ENCODE measurements around the gene CFAP65.
A peak's percentile ranks its signal among the peaks of the same experiment; 100 is the strongest.

CFAP65 gene

GRCh38 chr2:218981390-218981880 lies 59.9 kb downstream of the CFAP65 start:
- H3K4me3 ChIP-seq (ENCODE audit: control insufficient read depth, low read depth, low read length), result no peak overlapping the region
- no peak for TF ChIP-seq CTCF (conservative IDR thresholded peaks at IDR 0.05; ENCODE audit: control insufficient read depth, insufficient read depth, low read depth, low read length)
- DNase-seq (ENCODE audit: low read depth), result no peak

GRCh38 chr2:218980735-218981389 lies 60.5 kb downstream of the CFAP65 start:
- TF ChIP-seq CTCF (conservative IDR thresholded peaks at IDR 0.05; ENCODE audit: control insufficient read depth, insufficient read depth, low read depth, low read length), result no peak
- no peak overlapping the region for H3K4me3 ChIP-seq (ENCODE audit: control insufficient read depth, low read depth, low read length)

GRCh38 chr2:218979846-218980734 lies 61.2 kb downstream of the CFAP65 start:
- peak; percentile 67 for TF ChIP-seq CTCF (conservative IDR thresholded peaks at IDR 0.05; ENCODE audit: control insufficient read depth, insufficient read depth, low read depth, low read length)
- no peak overlapping the region for H3K4me3 ChIP-seq (ENCODE audit: control insufficient read depth, low read depth, low read length)

More at GRCh38 chr2:218980735-218981389, 60.5 kb downstream of the CFAP65 start:
- DNase-seq (ENCODE audit: low read depth), result no peak

GRCh38 chr2:218975060-218975777 lies 66.1 kb downstream of the CFAP65 start:
- no peak overlapping the region for H3K4me3 ChIP-seq (ENCODE audit: control insufficient read depth, low read depth, low read length)
- TF ChIP-seq CTCF (conservative IDR thresholded peaks at IDR 0.05; ENCODE audit: control insufficient read depth, insufficient read depth, low read depth, low read length), result no peak
- DNase-seq (ENCODE audit: low read depth), result no peak

More at GRCh38 chr2:218979846-218980734, 61.2 kb downstream of the CFAP65 start:
- peak; percentile 71 for DNase-seq (ENCODE audit: low read depth)

- no peak for TF ChIP-seq CTCF (conservative IDR thresholded peaks at IDR 0.05; ENCODE audit: control insufficient read depth, insufficient read depth, low read depth, low read length)
- DNase-seq (ENCODE audit: low read depth), result no peak
- H3K4me3 ChIP-seq (ENCODE audit: control insufficient read depth, low read depth, low read length), result no peak overlapping the region
These were observed 70.4 kb downstream of the CFAP65 start for GRCh38 chr2:218970894-218971293.

- DNase-seq (ENCODE audit: low read depth), result peak; percentile 94
These were observed 77.1 kb downstream of the CFAP65 start for GRCh38 chr2:218964041-218964771.

More at GRCh38 chr2:218964041-218964771, 77.1 kb downstream of the CFAP65 start:
- H3K4me3 ChIP-seq (ENCODE audit: control insufficient read depth, low read depth, low read length), result no peak overlapping the region
- no peak for TF ChIP-seq CTCF (conservative IDR thresholded peaks at IDR 0.05; ENCODE audit: control insufficient read depth, insufficient read depth, low read depth, low read length)
